HG03108 (cell line): ENCODE results near the gene GNS.
"Not testable (repeated sequence)": the region's sequence is repeated elsewhere in the genome, so short reads cannot be mapped to it uniquely, and the experiment has no call there.

ENCODE experiments used
- ATAC-seq: cut with Tn5 transposase; IDR thresholded peaks from one replicate; pipeline ENCODE4 v1.9.1; 2021; ENCODE audit warnings: moderate library complexity; ENCODE audit not compliant: unreplicated experiment

Gene GNS

GRCh38 chr12:64759035-64759894 is at the start of gene GNS:
TSS of gene GNS (minus strand) at chr12:64759406. CDS start at chr12:64759276, 130 bp downstream.
- ATAC-seq: peak; percentile 82

- ATAC-seq: no peak
These were observed 48.9 kb upstream of the GNS start for GRCh38 chr12:64808110-64808509.

DNA sequence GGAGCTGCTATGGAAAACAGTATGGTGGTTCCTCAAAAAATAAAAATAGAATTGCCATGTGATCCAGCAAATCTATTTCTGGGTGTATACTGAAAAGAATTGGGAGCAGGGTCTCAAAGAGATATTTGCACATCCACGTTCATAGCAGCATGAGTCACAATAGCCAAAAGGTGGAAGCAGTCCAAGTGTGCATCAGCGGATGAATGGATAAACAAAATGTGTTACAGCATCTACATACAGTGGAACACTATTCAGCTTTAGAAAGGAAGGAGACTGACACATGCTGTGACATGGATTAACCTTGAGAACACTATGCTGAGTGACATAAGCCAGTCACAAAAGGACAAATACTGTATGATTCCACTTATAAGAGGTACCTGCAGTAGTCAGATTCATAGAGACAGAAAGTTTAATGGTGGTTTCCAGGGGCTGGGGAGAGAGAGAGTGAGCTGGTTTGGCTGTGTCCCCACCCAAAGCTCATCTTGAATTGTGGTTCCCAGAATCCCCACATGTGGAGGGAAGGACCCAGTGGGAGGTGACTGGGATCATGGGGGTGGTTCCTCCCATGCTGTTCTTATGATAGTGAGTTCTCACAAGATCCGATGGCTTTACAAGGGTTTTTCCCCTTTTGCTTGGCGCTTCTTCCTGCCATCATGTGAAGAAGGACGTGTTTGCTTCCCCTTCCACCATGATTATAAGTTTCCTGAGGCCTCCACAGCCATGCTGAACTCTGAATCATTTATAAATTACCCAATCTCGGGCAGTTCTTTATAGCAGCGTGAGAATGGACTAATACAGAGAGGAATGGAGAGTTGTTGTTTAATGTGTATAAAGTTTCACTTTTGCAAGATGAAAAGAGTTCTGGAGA is 47.6 kb upstream of the GNS start:
- ATAC-seq: no peak

DNA sequence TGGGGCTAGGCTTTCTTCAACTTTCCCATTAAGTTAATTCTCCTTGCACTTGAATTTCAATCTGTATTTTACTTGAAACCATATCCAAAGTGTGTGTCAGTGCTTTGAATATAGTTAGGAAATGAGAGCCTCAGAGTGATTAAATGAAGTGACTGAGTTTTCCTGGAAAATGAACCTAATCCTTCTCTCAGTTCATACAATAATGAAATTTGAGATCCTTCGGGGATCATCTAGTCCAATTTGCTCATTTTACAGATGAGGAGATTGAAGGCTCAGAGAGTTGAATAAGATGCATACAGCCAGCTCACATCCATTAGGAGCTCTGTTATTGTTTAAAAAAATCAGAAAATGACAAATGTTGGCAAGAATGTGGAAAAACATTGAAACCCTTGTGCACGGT is 47.0 kb upstream of the GNS start:
- no peak for ATAC-seq

DNA sequence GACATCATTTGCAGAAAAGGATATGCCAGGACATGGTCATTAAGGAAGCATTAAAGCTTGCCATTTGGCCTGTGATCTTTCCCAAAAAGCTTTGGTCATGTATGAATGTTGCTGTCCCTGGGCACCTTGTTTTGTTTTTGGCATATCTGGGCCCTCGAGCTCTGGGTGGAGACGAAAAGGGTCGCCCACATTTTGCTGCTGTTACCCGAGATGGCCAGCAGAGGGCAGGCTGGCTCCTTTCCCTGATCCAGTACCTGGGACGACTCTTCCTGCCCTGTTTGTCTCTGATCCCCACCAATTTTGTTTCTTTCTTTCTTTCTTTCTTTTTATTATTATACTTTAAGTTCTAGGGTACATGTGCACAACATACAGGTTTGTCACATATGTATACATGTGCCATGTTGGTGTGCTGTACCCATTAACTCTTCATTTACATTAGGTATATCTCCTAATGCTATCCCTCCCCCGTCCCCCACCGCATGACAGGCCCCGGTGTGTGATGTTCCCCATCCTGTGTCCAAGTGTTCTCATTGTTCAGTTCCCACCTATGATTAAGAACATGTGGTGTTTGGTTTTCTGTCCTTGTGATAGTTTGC is 43.1 kb upstream of the GNS start:
- ATAC-seq: not testable (repeated sequence)

DNA sequence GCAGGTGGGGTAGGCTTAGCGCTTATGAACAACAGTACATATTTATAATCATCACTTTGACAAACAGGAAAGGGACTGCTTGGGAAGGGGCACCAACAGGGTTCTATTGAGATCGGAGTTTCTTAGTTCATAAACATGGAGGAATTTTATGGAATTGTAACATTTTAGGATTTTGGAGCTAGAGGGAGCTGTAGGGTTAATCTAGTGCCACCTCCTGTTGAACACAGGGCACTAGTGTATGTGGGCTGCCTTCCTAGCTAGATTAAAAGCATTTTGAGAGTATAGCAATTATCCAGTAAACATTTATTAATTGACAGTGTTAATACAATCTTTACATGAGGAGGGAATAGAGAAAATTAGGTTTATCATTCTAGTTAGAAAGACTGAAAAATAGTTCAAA is 42.2 kb upstream of the GNS start:
- ATAC-seq: no peak

DNA sequence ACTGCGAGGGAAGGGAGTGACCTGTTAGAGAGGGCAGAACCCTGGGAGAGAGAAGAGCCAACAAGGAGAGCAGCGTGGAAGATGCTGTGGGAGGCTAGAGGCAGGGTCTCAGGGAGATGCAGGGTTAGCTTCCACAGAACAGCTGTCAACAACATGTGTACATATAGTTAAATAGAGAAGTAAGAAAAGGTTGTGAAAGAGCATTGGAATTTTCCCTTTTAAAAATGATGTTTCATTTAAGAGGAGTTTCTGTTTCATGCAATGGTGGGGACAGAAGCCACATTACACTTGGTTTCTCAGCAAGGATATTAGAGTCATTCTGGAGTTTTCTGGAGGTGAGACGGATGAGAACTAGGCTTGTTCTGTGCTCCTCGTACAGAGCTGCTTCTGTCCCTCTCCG is 41.4 kb upstream of the GNS start:
- ATAC-seq: no peak

DNA sequence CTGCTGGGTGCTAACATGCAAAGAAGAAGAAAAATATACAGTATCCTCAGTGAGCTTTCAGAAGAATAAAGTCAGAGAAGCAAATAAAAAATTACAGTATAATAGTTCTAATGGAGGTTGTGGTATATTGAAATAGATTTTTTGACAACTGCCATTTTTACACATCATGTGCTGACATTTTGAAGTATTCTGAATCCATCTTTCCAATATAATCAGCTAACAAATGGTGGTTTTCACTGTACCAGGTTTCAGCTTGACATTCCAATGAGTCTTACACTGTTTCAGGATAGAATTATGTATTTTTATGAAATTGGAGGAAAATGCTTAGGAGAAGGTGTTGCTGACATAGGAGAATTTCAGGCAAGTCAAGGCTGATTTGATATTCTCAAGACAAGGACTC is 39.0 kb upstream of the GNS start:
- no peak for ATAC-seq

- ATAC-seq: no peak
These were observed 38.0 kb upstream of the GNS start for GRCh38 chr12:64797156-64797555.

DNA sequence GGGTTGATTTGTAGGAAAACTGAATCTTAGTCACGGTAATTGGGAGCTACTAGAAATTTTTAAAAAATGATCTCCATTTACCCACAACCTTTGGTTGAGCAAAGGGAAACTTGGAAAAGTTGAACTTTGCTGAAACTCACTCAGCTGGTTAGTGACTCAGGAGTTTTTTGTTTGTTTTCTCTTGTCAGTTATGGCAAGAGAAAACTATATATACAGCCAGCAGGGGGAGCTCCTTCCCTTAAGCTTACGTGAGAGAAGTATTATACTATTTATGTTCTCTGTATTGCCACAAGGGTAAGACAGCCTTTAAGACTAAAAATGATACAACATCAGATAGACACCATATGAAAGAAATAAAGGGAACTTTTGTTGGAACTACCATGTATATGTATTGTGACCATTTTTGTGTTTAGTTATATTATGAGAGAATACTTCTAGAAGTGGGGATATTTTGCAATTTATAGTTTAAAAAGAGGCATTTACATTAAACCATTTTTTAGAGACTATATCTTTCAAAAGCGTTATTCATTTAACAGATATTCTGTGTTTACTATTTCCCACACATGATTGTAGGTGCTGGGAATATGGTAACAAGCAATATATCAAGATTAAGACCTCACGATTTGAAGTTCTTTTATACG is 37.1 kb upstream of the GNS start:
- peak; percentile 62 for ATAC-seq

DNA sequence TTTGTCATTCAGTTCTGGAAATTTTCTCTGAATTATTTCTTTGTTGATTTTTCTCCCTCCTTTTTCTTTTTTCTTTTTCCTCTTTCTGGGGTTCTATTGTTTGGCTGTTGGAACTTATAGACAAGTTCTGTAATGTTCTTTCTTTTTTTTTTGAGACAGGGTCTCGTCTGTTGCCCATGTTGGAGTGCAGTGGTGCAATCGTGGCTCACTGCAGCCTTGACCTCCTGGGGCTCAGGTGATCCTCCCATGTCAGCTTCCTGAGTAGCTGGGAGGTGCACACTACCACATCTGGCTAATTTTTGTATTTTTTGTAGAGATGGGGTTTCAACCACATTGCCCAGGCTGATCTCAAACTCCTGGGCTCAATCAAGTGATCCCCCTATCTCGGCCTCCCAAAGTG is 35.1 kb upstream of the GNS start:
- no peak for ATAC-seq

GRCh38 chr12:64793610-64794009 is 34.4 kb upstream of the GNS start:
- no peak for ATAC-seq

GRCh38 chr12:64792128-64792527 is 32.9 kb upstream of the GNS start:
- ATAC-seq: peak; percentile 52

DNA sequence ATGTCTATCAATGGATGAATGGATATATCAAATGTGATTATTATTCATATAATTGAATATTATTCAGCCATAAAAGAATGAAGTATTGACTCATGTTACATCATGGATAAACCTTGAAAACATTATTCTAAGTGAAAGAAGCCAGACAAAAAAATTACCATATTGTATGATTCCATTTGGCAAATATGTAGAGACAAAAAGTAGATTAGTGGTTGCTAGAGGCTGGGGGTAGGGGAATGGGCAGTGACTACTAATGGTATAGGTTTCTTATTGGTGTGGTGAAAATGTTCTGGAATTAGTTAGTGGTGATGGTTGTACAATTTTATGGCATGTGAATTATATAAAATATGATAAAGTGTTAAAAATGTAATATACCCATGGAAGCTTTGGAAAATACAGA is 31.8 kb upstream of the GNS start:
- ATAC-seq: no peak

- ATAC-seq: no peak
These were observed 31.0 kb upstream of the GNS start for GRCh38 chr12:64790166-64790565.

GRCh38 chr12:64785838-64786237 is 26.6 kb upstream of the GNS start:
- no peak for ATAC-seq

DNA sequence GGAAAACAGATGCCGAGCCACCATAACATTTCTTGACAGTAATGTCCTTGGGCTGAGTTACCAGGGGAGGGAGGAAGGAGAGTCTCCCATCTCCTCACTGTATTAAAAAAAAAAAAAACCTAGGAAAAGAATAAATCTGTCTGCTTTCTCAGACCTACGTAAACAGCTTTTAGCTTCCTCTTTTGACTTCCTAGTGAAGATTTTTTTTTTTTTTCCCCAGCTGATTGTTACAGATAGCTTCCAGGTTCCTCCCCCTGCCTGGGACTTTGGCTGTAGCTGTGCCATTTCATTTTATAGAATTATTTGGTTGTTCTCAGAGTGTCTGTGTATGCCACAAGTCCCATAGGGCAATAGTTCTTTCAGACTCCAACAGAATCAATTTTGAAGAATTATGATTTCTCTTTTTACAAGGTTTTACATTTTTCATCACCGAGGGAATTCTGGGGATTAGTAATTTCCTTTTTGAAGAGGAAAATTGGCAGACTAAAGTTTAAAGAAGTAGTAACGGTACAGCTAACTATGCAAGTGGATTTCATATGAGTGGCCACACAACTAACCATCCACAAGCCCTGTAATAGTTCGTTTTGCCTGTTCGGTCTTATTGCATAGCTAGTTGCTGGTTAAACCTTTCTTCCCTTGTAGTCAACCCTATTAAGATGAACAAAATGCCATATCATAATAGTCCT is 23.1 kb upstream of the GNS start:
- ATAC-seq: no peak

DNA sequence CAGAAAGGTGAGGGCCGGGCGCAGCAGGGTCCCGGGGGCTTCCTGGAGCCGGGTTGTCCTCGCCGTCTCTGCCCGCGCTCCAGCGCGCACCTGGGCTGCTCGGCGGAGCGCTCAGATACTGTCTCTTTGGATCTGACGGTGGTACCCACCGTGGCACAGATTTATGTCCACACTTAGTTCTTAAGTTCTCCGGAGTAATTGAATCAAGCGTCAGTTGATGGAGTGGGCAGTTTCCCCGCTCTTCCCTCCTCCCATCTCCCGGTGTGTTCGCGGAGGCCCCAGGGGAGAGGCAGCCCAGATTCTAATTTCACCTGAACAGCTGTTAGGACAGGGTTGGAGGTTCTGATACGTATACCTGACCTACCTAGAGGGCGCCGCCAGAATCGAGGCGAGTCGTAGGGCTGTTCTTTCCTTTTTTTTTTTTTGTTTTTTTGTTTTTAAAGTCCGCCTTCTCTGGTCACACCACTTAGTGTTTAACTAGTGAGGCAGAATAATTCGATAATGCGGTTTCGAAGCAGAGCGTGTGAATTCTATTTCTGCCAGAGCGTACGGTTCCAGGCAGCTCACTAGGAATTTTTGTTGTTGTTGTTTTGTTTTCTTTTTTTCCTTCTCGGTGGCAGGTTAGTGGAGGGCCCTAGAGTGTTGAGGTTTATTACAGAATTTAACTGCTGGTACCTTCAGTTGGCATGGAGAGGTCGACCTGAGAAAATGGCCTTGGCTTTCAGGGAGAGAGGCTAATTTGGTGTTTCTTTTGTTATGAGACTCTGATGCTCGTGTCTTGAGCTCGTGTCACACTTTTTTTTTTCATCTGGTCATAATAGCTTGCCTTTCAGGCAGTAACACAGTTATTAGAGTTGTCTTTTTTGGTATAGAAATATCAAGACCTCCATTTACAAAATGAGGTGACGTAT is 22.3 kb upstream of the GNS start:
- no peak for ATAC-seq

DNA sequence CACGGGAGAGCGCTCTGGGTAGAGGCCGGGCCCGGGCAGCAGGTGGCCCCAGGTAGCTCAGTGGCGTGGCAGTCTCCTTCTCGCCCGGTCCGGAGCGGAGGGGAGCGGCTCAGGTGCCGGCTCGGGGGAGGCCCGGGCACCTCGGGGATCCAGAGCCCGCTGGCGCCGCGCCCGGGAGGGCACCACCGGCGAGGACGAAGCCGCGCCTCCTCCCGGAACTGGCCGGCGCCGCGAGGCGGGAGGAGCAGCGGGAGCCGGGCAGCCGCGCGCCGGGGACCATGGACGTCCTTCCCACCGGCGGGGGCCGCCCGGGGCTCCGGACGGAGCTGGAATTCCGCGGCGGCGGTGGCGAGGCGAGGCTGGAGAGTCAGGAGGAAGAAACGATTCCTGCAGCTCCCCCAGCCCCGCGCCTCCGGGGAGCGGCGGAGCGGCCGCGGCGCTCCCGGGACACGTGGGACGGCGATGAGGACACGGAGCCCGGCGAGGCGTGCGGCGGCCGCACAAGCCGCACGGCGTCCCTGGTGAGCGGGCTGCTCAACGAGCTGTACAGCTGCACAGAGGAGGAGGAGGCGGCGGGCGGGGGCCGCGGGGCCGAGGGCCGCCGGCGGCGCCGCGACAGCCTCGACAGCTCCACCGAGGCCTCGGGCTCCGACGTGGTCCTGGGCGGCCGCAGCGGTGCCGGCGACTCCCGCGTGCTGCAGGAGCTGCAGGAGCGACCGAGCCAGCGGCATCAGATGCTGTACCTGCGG is 21.5 kb upstream of the GNS start:
- ATAC-seq: peak; percentile 43
